Prostate gland (tissue), 2 donors: ENCODE results near the gene ANKRD11. TPM values are rescaled to one million over a fixed set of nuclear protein-coding genes. Genes with fewer than 3 reads are reported as not detected.
A peak's percentile ranks its signal among the peaks of the same experiment; 100 is the strongest.

Source experiments
- DNase-seq: peaks from one replicate; pipeline ENCODE4 v3.0.0-alpha.2; 2019; ENCODE audit warnings: low spot score
- H3K27ac ChIP-seq, 2 donors: fragments of 200-600 bp; sonication (generic); 2 replicates each; pipeline ENCODE4 v1.5.1; 2017 to 2019
- H3K27me3 ChIP-seq: fragments of 200-600 bp; sonication (generic); replicated peaks from 2 replicates; pipeline ENCODE4 v1.5.1; 2019; ENCODE audit not compliant: insufficient read depth
- H3K36me3 ChIP-seq, 2 donors: fragments of 200-600 bp; sonication (generic); 1 replicate in 1 of 2; 2 replicates in 1 of 2; pipeline versions ENCODE4 v1.5.1 to v1.8.1; 2017 to 2019
- H3K4me1 ChIP-seq: fragments of 200-600 bp; sonication (generic); replicated peaks from 2 replicates; pipeline ENCODE4 v1.5.1; 2019
- H3K4me3 ChIP-seq, 2 donors: fragments of 200-600 bp; sonication (generic); 2 replicates each; pipeline ENCODE4 v1.5.1; 2017 to 2019
- H3K9me3 ChIP-seq: fragments of 200-600 bp; sonication (generic); 2 replicates; pipeline ENCODE4 v1.5.1; 2017
- CTCF ChIP-seq, 4 experiments: fragments of 200-600 bp in 2 of 4; fragments of 450-650 bp in 2 of 4; sonication (generic) in 2 of 4; IDR thresholded peaks; 1 replicate in 3 of 4; 2 replicates in 1 of 4; pipeline ENCODE4 v1.5.1; 2016 to 2019; ENCODE audit warnings: antibody characterized with exemption in 4 of 4, mild to moderate bottlenecking in 2 of 4, moderate library complexity in 2 of 4
- POLR2A ChIP-seq: fragments of 450-650 bp; IDR thresholded peaks from one replicate; pipeline ENCODE4 v1.6.1; 2016; ENCODE audit warnings: antibody characterized with exemption, mild to moderate bottlenecking
- POLR2AphosphoS5 ChIP-seq: sonication (generic); formaldehyde crosslinking; IDR thresholded peaks from one replicate; pipeline ENCODE4 v1.6.1; 2017; ENCODE audit warnings: antibody characterized with exemption
- WGBS: methylation state at CpG from one replicate; pipeline ENCODE4 v1.1.5; 2018; 5-methylcytosine and 5-hydroxymethylcytosine counted together
- intact Hi-C: fragments of 100-400 bp; cut with DNase I; formaldehyde crosslinking; loops from one replicate; pipeline ENCODE4 v1.14.2; 2022
- total RNA-seq, 2 donors: library from RNA; depleted of rRNA; stranded (reverse); fragments of >200 nt; gene quantifications; one replicate each; pipeline ENCODE4 v1.1.0, GENCODE V29; 2016

Gene ANKRD11
- total RNA-seq, 2 donors from 2014 or later: 66.2 to 143 TPM

- Histone ChIP-seq H3K4me3 (no peak overlapping the region), H3K36me3 (no peaks in the 10 kb centered on the region), H3K4me1 (peaks cover 6% of the 10 kb centered on the region), H3K9me3 (no peaks in the 10 kb centered on the region), H3K27me3 (no peaks in the 10 kb centered on the region), H3K27ac (no peak overlapping the region)
- intact Hi-C loops: loop anchor here (10.0 kb wide), 1 partner anchor 77 kb away; no protein-coding TSS in a partner anchor
- DNase-seq: no peak
- TF ChIP-seq POLR2AphosphoS5 (no peak), POLR2A (no peak), CTCF (IDR thresholded peaks at IDR 0.05) (no peak)
- WGBS: 73% methylated on average over 13 of the region's 13 CpGs
Measured at GRCh38 chr16:89481356-89481955, 8.9 kb downstream of the ANKRD11 start.

GRCh38 chr16:89478576-89479221 is 11.7 kb downstream of the ANKRD11 start:
- H3K4me1 ChIP-seq: peaks cover 9% of the 10 kb centered on the region
- H3K36me3 ChIP-seq: no peaks in the 10 kb centered on the region
- H3K27me3 ChIP-seq: no peaks in the 10 kb centered on the region
- intact Hi-C loops: no loop called here
- H3K9me3 ChIP-seq: no peaks in the 10 kb centered on the region
- WGBS: 80% methylated on average over 14 of the region's 14 CpGs
- H3K27ac ChIP-seq: no peak overlapping the region
- no peak overlapping the region for H3K4me3 ChIP-seq
- DNase-seq: no peak
- no peak for TF ChIP-seq CTCF (IDR thresholded peaks at IDR 0.05)
- no peak for TF ChIP-seq POLR2A
- TF ChIP-seq POLR2AphosphoS5: no peak

- no peaks in the 10 kb centered on the region for H3K9me3 ChIP-seq
Measured at GRCh38 chr16:89476811-89477261, 13.5 kb downstream of the ANKRD11 start.

GRCh38 chr16:89476379-89476778 is 14.0 kb downstream of the ANKRD11 start:
- intact Hi-C loops: no loop called here
- no peaks in the 10 kb centered on the region for H3K36me3 ChIP-seq
- H3K4me1 ChIP-seq: peaks cover 13% of the 10 kb centered on the region
- H3K27ac ChIP-seq: peak overlapping the region in 1 of 2 donors; percentile 3
- no peaks in the 10 kb centered on the region for H3K9me3 ChIP-seq
- 60% methylated on average over 5 of the region's 5 CpGs for WGBS
- H3K4me3 ChIP-seq: no peak overlapping the region
- TF ChIP-seq POLR2AphosphoS5: peak; percentile 67
- no peak for TF ChIP-seq CTCF (IDR thresholded peaks at IDR 0.05)
- TF ChIP-seq POLR2A: no peak
- no peaks in the 10 kb centered on the region for H3K27me3 ChIP-seq
- peak; percentile 68 for DNase-seq

More at GRCh38 chr16:89476811-89477261, 13.5 kb downstream of the ANKRD11 start:
- DNase-seq: no peak
- WGBS: 40% methylated on average over 10 of the region's 10 CpGs
- Histone ChIP-seq H3K27me3 (no peaks in the 10 kb centered on the region), H3K27ac (peak overlapping the region in 1 of 2 donors; percentile 3), H3K4me1 (peaks cover 15% of the 10 kb centered on the region), H3K4me3 (no peak overlapping the region), H3K36me3 (no peaks in the 10 kb centered on the region)
- intact Hi-C loops: no loop called here
- TF ChIP-seq POLR2A: no peak
- no peak for TF ChIP-seq POLR2AphosphoS5
- no peak for TF ChIP-seq CTCF (IDR thresholded peaks at IDR 0.05)

- Histone ChIP-seq H3K36me3 (no peaks in the 10 kb centered on the region), H3K27ac (no peak overlapping the region), H3K4me1 (peaks cover 13% of the 10 kb centered on the region), H3K27me3 (no peaks in the 10 kb centered on the region), H3K9me3 (no peaks in the 10 kb centered on the region), H3K4me3 (no peak overlapping the region)
- intact Hi-C loops: no loop called here
- TF ChIP-seq POLR2A (no peak), POLR2AphosphoS5 (no peak), CTCF (IDR thresholded peaks at IDR 0.05) (no peak)
- 61% methylated on average over 5 of the region's 5 CpGs for WGBS
- no peak for DNase-seq
Measured at GRCh38 chr16:89475144-89475543, 15.2 kb downstream of the ANKRD11 start.
